HEK293 (cell line): ENCODE measurements around the gene SCFD2.

Source experiments
- ZNF121 ChIP-seq: fragments of 450-650 bp; formaldehyde crosslinking; IDR thresholded peaks from 2 replicates; pipeline ENCODE4 v1.5.1; 2016; ENCODE audit warnings: missing biosample characterization, missing genetic modification characterization
- ZNF239 ChIP-seq: fragments of 450-650 bp; formaldehyde crosslinking; IDR thresholded peaks from 2 replicates; pipeline ENCODE4 v1.5.1; 2016; ENCODE audit warnings: missing biosample characterization, missing genetic modification characterization
- ZNF274 ChIP-seq, 2 experiments: fragments of 200-500 bp in 1 of 2; fragments of 450-650 bp in 1 of 2; sonication (Bioruptor generic) in 1 of 2; formaldehyde crosslinking in 1 of 2; IDR thresholded peaks; 2 replicates each; pipeline versions ENCODE4 v1.5.1 to v1.6.1; 2014 to 2016; ENCODE audit warnings: borderline replicate concordance in 1 of 2, inconsistent platforms in 1 of 2, low read length in 1 of 2, missing biosample characterization in 1 of 2, missing genetic modification characterization in 1 of 2
- ZNF501 ChIP-seq: fragments of 450-650 bp; formaldehyde crosslinking; IDR thresholded peaks from 2 replicates; pipeline ENCODE4 v1.5.1; 2016; ENCODE audit warnings: missing biosample characterization, missing genetic modification characterization
- ZNF549 ChIP-seq: fragments of 450-650 bp; IDR thresholded peaks from 2 replicates; pipeline ENCODE4 v1.5.1; 2018; ENCODE audit warnings: missing biosample characterization, missing genetic modification characterization, mild to moderate bottlenecking, inconsistent platforms, moderate library complexity
- TF ChIP-seq, protein P1 (sequence below): fragments of 450-650 bp; formaldehyde crosslinking; IDR thresholded peaks from 2 replicates; pipeline ENCODE4 v1.5.1; 2016; ENCODE audit warnings: missing biosample characterization, missing genetic modification characterization

DNA sequence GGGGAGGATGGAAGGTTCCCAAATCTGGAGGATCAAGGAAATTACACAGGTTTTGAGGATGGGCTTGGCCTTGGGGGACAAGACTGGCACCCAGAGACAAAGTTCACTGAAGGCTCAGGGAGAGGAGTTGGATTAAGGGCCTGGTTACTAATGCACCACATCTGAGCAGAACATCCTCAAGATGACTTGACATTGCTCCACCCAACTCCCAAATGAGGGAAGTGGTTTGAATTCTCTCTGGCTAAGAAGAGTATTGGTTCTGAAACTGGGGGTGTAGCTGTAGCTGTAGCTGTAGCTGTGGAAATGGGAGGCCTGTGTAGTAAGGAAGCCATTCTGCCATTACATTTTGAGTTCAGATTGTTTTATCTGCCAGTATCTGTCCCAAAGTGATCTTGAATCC lies 374.4 kb downstream of the SCFD2 start:
- TF ChIP-seq, protein P1, sequence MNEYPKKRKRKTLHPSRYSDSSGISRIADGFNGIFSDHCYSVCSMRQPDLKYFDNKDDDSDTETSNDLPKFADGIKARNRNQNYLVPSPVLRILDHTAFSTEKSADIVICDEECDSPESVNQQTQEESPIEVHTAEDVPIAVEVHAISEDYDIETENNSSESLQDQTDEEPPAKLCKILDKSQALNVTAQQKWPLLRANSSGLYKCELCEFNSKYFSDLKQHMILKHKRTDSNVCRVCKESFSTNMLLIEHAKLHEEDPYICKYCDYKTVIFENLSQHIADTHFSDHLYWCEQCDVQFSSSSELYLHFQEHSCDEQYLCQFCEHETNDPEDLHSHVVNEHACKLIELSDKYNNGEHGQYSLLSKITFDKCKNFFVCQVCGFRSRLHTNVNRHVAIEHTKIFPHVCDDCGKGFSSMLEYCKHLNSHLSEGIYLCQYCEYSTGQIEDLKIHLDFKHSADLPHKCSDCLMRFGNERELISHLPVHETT = no peak
- TF ChIP-seq ZNF549 (tag by site-specific recombination) (no peak), ZNF239 (tag by site-specific recombination) (no peak), ZNF274 (IDR thresholded peaks at IDR 0.05; ENCODE audit: low read length) (no peak), ZNF274 (tag by site-specific recombination; IDR thresholded peaks at IDR 0.05; ENCODE audit: borderline replicate concordance) (no peak), ZNF121 (tag by site-specific recombination) (no peak), ZNF501 (tag by site-specific recombination) (no peak)
